ENCODE measurements around the gene CLCNKA. TPM values are rescaled to one million over a fixed set of nuclear protein-coding genes. Genes with fewer than 3 reads are reported as not detected.
"Not testable (repeated sequence)": the region's sequence is repeated elsewhere in the genome, so short reads cannot be mapped to it uniquely, and the experiment has no call there.

The CLCNKA gene
- total RNA-seq, 1 donor from 2014 or later: under 0.01 TPM

DNA sequence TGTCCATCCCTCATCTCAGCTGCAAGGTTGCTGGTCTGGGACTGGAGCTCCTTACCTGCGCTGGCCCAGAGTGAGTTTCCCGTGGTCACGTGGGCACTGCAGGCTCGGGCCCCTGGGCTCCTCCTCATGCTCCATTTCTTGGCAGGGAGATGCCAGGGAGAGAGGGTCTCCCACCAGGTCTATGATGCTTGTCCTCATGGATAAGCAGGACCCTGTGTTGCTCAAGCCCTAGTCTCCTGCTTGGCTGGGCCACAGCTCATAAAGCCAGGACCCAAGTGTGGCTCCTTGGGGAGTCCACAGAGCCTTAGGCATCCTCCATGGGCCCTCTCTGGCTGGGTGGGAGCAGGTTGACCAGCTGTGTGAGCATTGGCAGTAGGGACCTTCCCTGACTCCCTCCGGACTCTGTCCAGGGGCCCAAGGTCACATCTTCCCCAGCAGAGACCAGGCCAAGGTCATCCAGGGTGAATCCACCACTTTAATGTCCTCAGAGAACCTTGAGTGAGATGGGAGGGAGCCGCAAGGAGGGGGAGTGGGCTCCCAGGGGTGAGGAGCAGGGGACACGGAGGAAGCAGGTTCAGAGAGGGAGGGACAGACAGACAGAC lies 35.6 kb downstream of the CLCNKA start:
- not testable (repeated sequence) for H3K27me3 ChIP-seq (ENCODE audit: control insufficient read depth in 3 of 3, insufficient read depth in 3 of 3, low read length in 3 of 3); H3K36me3 ChIP-seq (ENCODE audit: control insufficient read depth in 3 of 3, insufficient read depth in 3 of 3, low read length in 3 of 3); H3K9ac ChIP-seq (ENCODE audit: low read depth in 1 of 3, low read length in 3 of 3); H3K9me3 ChIP-seq (ENCODE audit: control insufficient read depth in 3 of 3, low read length in 3 of 3); H3K4me3 ChIP-seq (ENCODE audit: low read length in 3 of 3); H3K4me1 ChIP-seq (ENCODE audit: control insufficient read depth in 3 of 3, insufficient read depth in 3 of 3, low read length in 3 of 3); H3K27ac ChIP-seq (ENCODE audit: low read depth, low read length)

DNA sequence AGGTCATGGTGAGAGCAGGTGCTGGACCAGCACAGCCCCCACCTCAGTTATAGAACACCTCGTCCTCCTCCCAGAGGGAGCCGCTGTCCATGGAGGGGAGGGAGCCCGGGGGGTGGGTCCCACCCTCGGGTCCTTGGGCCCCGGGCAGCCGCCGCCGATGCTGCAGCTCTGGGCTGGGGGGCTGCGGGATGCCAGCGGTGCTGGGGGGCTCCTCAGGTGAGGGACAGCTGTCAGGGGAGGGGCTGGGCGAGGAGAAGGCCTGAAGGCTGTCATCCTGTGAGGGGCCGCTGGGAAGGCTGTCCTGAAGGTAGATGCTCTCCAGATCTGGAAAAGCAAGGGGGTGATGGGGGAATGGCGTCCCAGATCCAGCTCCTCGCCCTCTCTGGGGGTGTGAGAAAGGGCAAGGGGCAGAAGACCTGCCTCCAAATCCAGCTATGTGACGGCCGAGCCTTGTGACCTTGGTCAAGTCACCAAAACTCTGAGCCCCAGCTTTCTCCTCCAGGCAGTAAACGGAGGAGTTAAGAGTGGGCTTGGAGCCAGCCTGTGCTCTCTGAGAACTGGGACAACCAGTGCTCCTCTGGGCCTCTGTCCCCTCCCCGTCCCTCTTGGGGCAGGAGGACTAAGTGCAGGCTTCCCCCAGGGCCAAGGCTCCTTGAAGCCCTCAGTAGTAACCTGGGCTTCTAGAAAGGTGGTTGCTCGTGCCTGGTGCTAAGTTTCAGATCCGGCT lies 36.7 kb downstream of the CLCNKA start:
- H3K36me3 ChIP-seq (ENCODE audit: control insufficient read depth in 3 of 3, insufficient read depth in 3 of 3, low read length in 3 of 3): not testable (repeated sequence)

DNA sequence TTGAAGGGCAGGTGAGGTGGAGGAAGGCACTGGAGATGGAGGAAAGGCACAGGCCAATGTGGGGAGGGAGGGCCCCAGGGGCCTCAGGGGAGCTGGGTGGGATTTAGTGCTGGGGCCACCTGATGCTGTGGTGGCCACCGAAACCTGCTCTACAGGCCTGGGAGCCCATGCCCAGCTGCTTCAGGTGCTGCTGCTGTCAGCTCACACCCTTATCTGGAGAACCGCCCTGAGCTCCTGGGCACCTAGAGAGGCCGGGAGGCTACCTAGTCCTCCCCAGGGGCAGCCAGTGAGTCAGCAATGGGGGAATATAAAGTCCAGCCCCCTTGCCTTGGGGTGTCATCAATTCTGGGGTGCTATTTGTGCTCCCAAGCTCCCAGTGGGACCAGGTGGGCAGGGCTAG lies 39.4 kb downstream of the CLCNKA start:
- Histone ChIP-seq H3K4me3 (ENCODE audit: low read length in 3 of 3) (no peak overlapping the region), H3K36me3 (ENCODE audit: control insufficient read depth in 3 of 3, insufficient read depth in 3 of 3, low read length in 3 of 3) (no peaks in the 10 kb centered on the region), H3K9me3 (ENCODE audit: control insufficient read depth in 3 of 3, low read length in 3 of 3) (no peaks in the 10 kb centered on the region), H3K27ac (ENCODE audit: low read depth, low read length) (no peak overlapping the region), H3K27me3 (ENCODE audit: control insufficient read depth in 3 of 3, insufficient read depth in 3 of 3, low read length in 3 of 3) (peaks cover 0 to 9% (median 7%) of the 10 kb centered on the region in 3 donors), H3K4me1 (ENCODE audit: control insufficient read depth in 3 of 3, insufficient read depth in 3 of 3, low read length in 3 of 3) (peaks cover 0 to 3% (median 0%) of the 10 kb centered on the region in 3 donors), H3K9ac (ENCODE audit: low read depth in 1 of 3, low read length in 3 of 3) (no peak overlapping the region)

More for the DNA sequence above, 36.7 kb downstream of the CLCNKA start:
- H3K4me3 ChIP-seq (ENCODE audit: low read length in 3 of 3); H3K9ac ChIP-seq (ENCODE audit: low read depth in 1 of 3, low read length in 3 of 3); H3K9me3 ChIP-seq (ENCODE audit: control insufficient read depth in 3 of 3, low read length in 3 of 3); H3K27ac ChIP-seq (ENCODE audit: low read depth, low read length); H3K27me3 ChIP-seq (ENCODE audit: control insufficient read depth in 3 of 3, insufficient read depth in 3 of 3, low read length in 3 of 3); H3K4me1 ChIP-seq (ENCODE audit: control insufficient read depth in 3 of 3, insufficient read depth in 3 of 3, low read length in 3 of 3): not testable (repeated sequence)

DNA sequence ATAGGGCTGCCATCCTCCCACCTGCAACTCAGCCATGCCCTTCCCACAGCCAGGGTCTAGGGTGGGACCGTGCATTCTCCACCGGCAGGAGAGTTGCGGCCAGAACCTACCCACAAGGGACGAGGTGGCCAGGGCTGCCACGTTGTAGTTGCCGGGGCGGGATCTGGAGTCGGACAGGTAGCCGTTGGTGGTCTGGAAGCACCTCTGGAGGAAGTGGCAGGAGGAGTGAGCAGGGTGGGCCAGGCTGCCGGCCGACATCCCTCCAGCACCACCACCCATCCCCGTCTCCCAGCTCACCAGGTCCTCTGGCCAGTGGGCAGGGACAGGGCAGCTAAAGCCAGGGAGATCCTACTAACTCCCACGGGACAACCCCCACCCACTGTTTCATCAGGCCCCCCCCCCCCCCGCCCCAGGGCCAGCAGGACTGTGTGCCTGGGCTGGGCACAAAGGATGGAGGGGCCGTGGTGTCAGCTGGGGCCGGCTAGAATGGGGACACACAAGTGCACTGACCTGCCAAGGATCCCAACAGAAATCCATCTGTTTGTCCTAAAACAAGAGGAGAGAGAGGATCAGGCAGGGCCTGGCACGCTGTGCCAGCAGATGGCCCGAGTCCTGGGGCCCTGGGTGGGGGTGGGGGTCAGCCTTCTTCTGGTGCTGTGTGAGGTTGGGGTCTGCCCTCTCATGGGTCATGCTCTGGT lies 40.3 kb downstream of the CLCNKA start:
- not testable (repeated sequence) for H3K4me3 ChIP-seq (ENCODE audit: low read length in 3 of 3); H3K4me1 ChIP-seq (ENCODE audit: control insufficient read depth in 3 of 3, insufficient read depth in 3 of 3, low read length in 3 of 3); H3K9me3 ChIP-seq (ENCODE audit: control insufficient read depth in 3 of 3, low read length in 3 of 3); H3K27ac ChIP-seq (ENCODE audit: low read depth, low read length); H3K9ac ChIP-seq (ENCODE audit: low read depth in 1 of 3, low read length in 3 of 3); H3K36me3 ChIP-seq (ENCODE audit: control insufficient read depth in 3 of 3, insufficient read depth in 3 of 3, low read length in 3 of 3); H3K27me3 ChIP-seq (ENCODE audit: control insufficient read depth in 3 of 3, insufficient read depth in 3 of 3, low read length in 3 of 3)

DNA sequence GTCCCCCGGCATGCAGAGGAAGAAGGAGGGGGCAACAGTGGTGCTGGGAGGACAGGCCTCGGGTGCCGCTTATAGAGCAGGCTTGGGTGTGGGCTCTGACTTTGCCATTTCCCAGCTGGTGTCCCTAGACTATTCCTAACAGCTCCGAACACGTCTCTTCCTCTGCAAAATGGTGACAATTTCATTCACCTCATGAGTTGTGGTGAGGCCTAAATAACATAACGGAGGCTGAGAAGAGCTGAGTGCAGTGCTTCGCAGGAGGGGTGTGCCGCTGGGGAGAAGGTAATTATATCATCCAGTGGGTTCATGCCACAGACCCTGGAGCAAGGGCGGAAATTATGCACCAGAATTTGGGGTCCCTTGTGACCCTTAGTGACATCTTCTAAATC lies 40.8 kb downstream of the CLCNKA start:
- H3K27ac ChIP-seq (ENCODE audit: low read depth, low read length); H3K9me3 ChIP-seq (ENCODE audit: control insufficient read depth in 3 of 3, low read length in 3 of 3); H3K4me1 ChIP-seq (ENCODE audit: control insufficient read depth in 3 of 3, insufficient read depth in 3 of 3, low read length in 3 of 3); H3K4me3 ChIP-seq (ENCODE audit: low read length in 3 of 3); H3K36me3 ChIP-seq (ENCODE audit: control insufficient read depth in 3 of 3, insufficient read depth in 3 of 3, low read length in 3 of 3); H3K9ac ChIP-seq (ENCODE audit: low read depth in 1 of 3, low read length in 3 of 3): not testable (repeated sequence)
- peaks cover 0 to 12% (median 9%) of the 10 kb centered on the region in 3 donors for H3K27me3 ChIP-seq (ENCODE audit: control insufficient read depth in 3 of 3, insufficient read depth in 3 of 3, low read length in 3 of 3)

DNA sequence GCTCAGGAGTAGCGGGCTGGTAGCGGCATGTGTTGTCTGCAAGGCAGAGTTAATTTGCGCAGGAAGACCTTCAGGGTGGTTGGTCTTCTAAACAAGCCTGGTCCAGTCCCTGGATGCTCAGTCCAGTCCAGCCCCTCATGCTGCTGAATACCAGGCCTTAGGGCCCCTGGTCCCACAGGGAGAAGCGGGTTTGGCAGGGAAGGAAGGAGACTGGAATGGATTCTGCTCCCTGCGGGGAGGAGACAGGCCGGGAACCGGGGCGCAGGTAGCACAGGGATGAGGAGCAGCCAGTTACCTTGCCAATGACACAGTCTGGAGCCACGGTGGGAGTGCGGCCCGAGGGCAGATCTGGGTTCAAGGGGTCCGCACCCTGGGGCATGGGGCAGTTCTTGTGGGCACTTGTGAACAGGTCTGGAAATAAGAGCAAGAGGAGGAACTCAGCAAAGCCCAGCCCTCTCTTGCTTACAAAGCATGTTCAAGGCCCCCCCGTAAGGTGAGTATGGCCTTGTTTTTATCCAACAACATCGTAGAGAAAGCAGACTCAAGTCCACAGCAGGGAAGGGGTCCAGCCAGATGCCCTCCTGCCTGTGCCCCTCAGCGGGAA lies 41.5 kb downstream of the CLCNKA start:
- Histone ChIP-seq H3K27ac (ENCODE audit: low read depth, low read length) (no peak overlapping the region), H3K4me3 (ENCODE audit: low read length in 3 of 3) (no peak overlapping the region), H3K36me3 (ENCODE audit: control insufficient read depth in 3 of 3, insufficient read depth in 3 of 3, low read length in 3 of 3) (no peaks in the 10 kb centered on the region), H3K9ac (ENCODE audit: low read depth in 1 of 3, low read length in 3 of 3) (no peak overlapping the region), H3K4me1 (ENCODE audit: control insufficient read depth in 3 of 3, insufficient read depth in 3 of 3, low read length in 3 of 3) (peaks cover 7 to 11% (median 11%) of the 10 kb centered on the region in 3 donors), H3K27me3 (ENCODE audit: control insufficient read depth in 3 of 3, insufficient read depth in 3 of 3, low read length in 3 of 3) (peaks cover 0 to 12% (median 9%) of the 10 kb centered on the region in 3 donors), H3K9me3 (ENCODE audit: control insufficient read depth in 3 of 3, low read length in 3 of 3) (no peaks in the 10 kb centered on the region)

DNA sequence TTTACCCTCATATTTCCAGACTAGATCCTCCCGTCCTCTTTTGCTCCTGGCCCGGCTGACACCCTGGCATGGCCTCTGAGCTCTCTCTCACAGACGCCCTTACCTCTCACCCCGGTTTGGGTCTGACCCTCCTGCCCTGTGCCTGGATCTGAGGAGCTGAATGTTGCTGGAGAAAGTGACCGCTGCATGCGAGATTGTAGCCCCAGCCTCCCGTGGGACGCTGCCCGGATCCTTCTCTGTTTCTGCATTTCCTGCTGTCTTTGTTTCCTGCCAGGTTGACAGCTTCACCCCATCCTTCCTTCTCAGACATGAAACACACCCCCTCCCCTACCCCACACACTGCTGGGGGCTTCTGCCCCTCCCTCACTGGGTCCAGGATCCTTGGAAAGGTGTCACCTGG lies 42.1 kb downstream of the CLCNKA start:
- peaks cover 12 to 16% (median 16%) of the 10 kb centered on the region in 3 donors for H3K4me1 ChIP-seq (ENCODE audit: control insufficient read depth in 3 of 3, insufficient read depth in 3 of 3, low read length in 3 of 3)
- H3K9me3 ChIP-seq (ENCODE audit: control insufficient read depth in 3 of 3, low read length in 3 of 3): no peaks in the 10 kb centered on the region
- peaks cover 0 to 12% (median 9%) of the 10 kb centered on the region in 3 donors for H3K27me3 ChIP-seq (ENCODE audit: control insufficient read depth in 3 of 3, insufficient read depth in 3 of 3, low read length in 3 of 3)
- no peak overlapping the region for H3K9ac ChIP-seq (ENCODE audit: low read depth in 1 of 3, low read length in 3 of 3)
- no peak overlapping the region for H3K4me3 ChIP-seq (ENCODE audit: low read length in 3 of 3)
- H3K27ac ChIP-seq (ENCODE audit: low read depth, low read length): no peak overlapping the region
- no peaks in the 10 kb centered on the region for H3K36me3 ChIP-seq (ENCODE audit: control insufficient read depth in 3 of 3, insufficient read depth in 3 of 3, low read length in 3 of 3)

DNA sequence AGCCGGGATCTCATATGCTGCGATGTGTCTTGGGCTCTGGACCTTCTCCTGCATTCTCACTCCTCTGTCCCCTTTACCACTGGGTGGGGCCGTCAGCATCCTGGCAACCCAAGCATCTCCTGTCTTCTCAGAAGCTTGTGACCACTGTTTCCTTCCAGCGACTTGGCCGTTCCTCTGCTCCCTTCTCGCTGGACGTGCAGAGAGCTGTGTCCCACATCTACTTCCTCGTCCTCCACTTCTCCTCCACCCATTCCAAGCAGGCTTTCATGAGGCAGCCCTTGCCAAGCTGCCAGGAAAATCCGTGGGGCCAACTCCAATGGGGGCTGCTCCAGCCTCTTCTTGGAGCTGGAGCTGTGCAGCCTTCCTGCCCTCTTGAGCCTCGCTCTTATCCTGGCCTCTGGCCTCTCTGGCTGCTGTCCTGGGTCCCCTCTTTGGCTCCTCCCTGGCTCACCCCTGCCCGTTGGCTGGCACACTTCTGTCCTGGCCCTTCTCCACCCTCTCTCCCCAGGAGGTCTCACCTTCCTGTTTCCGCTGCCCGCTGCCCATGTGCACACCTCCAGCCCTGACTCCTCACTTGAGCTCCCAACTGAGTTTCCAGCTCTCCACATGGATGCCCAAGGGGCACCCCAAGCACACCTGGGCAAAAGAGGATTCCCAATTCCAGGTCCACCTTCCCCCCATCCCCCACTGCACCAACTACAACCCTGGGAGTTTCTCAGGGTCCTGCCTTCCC lies 42.9 kb downstream of the CLCNKA start:
- Histone ChIP-seq H3K4me3 (ENCODE audit: low read length in 3 of 3) (no peak overlapping the region), H3K27me3 (ENCODE audit: control insufficient read depth in 3 of 3, insufficient read depth in 3 of 3, low read length in 3 of 3) (peaks cover 0 to 12% (median 9%) of the 10 kb centered on the region in 3 donors), H3K9me3 (ENCODE audit: control insufficient read depth in 3 of 3, low read length in 3 of 3) (no peaks in the 10 kb centered on the region), H3K36me3 (ENCODE audit: control insufficient read depth in 3 of 3, insufficient read depth in 3 of 3, low read length in 3 of 3) (no peaks in the 10 kb centered on the region), H3K9ac (ENCODE audit: low read depth in 1 of 3, low read length in 3 of 3) (no peak overlapping the region), H3K4me1 (ENCODE audit: control insufficient read depth in 3 of 3, insufficient read depth in 3 of 3, low read length in 3 of 3) (peaks cover 12 to 16% (median 16%) of the 10 kb centered on the region in 3 donors), H3K27ac (ENCODE audit: low read depth, low read length) (no peak overlapping the region)

DNA sequence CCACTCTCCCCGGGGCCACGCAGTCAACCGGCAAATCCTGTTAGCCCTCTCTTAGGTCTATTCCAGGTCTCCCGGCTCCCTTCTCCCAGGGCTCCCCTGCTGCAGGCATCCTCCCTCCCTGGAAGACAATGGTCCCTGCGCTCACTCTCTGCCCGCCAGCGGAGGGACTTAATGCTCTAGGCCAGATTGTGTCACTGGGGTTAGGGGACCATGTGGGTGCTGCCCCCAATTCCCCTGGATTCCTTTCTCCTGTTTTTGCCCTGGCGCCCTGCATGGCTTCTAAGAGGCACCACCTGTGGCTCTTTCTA lies 43.4 kb downstream of the CLCNKA start:
- Histone ChIP-seq H3K9ac (ENCODE audit: low read depth in 1 of 3, low read length in 3 of 3) (no peak overlapping the region), H3K27me3 (ENCODE audit: control insufficient read depth in 3 of 3, insufficient read depth in 3 of 3, low read length in 3 of 3) (peaks cover 0 to 12% (median 9%) of the 10 kb centered on the region in 3 donors), H3K4me1 (ENCODE audit: control insufficient read depth in 3 of 3, insufficient read depth in 3 of 3, low read length in 3 of 3) (peaks cover 12 to 16% (median 16%) of the 10 kb centered on the region in 3 donors)

More for the DNA sequence above, 43.4 kb downstream of the CLCNKA start:
- Histone ChIP-seq H3K27ac (ENCODE audit: low read depth, low read length) (no peak overlapping the region), H3K4me3 (ENCODE audit: low read length in 3 of 3) (no peak overlapping the region), H3K9me3 (ENCODE audit: control insufficient read depth in 3 of 3, low read length in 3 of 3) (no peaks in the 10 kb centered on the region), H3K36me3 (ENCODE audit: control insufficient read depth in 3 of 3, insufficient read depth in 3 of 3, low read length in 3 of 3) (no peaks in the 10 kb centered on the region)

Data from skeletal muscle tissue (tissue), 4 donors.